Fibroblast of lung (primary cell): ENCODE measurements around the gene SRP19. TPM values are rescaled to one million over a fixed set of nuclear protein-coding genes. Genes with fewer than 3 reads are reported as not detected.

Source experiments
- DNase-seq, 2 donors: peaks; one replicate each; pipeline versions ENCODE4 v3.0.0 to v3.0.0-alpha.2; 2010; ENCODE audit warnings: low read depth in 2 of 2
- H2AFZ ChIP-seq: 2 replicates; pipeline ENCODE4 v1.5.1; 2012; ENCODE audit warnings: low read length, control low read depth, inconsistent platforms
- H3K27ac ChIP-seq: 2 replicates; pipeline ENCODE4 v1.5.1; 2011; ENCODE audit warnings: low read length, control low read depth; ENCODE audit not compliant: insufficient read depth
- H3K27me3 ChIP-seq: 2 replicates; pipeline ENCODE4 v1.5.1; 2011; ENCODE audit warnings: mild to moderate bottlenecking, low read length; ENCODE audit not compliant: control insufficient read depth, insufficient read depth
- H3K36me3 ChIP-seq: 2 replicates; pipeline ENCODE4 v1.5.1; 2011; ENCODE audit warnings: low read length; ENCODE audit not compliant: control insufficient read depth, insufficient read depth
- H3K4me1 ChIP-seq: 2 replicates; pipeline ENCODE4 v1.5.1; 2011; ENCODE audit warnings: low read length; ENCODE audit not compliant: control insufficient read depth, insufficient read depth; ENCODE audit errors: extremely low read depth
- H3K4me2 ChIP-seq: 2 replicates; pipeline ENCODE4 v1.5.1; 2011; ENCODE audit warnings: low read length, control low read depth; ENCODE audit not compliant: insufficient read depth; ENCODE audit errors: extremely low read depth
- H3K4me3 ChIP-seq, 4 experiments: fragments of 200-600 bp in 1 of 4; sonication (generic) in 1 of 4; replicated peaks in 1 of 4; 2 replicates each; pipeline ENCODE4 v1.5.1; 2011 to 2016; ENCODE audit warnings: low read length in 4 of 4, low read depth in 3 of 4, mild to moderate bottlenecking in 3 of 4, control low read depth in 2 of 4, inconsistent platforms in 1 of 4, mixed read lengths in 1 of 4; ENCODE audit not compliant: insufficient read depth in 1 of 4; ENCODE audit errors: control extremely low read depth in 1 of 4
- H3K79me2 ChIP-seq: 2 replicates; pipeline ENCODE4 v1.5.1; 2012; ENCODE audit warnings: mild to moderate bottlenecking, low read length, inconsistent platforms; ENCODE audit not compliant: control insufficient read depth, insufficient read depth
- H3K9ac ChIP-seq: 2 replicates; pipeline ENCODE4 v1.5.1; 2011; ENCODE audit warnings: mild to moderate bottlenecking, low read length, control low read depth; ENCODE audit not compliant: insufficient read depth
- H3K9me3 ChIP-seq: 2 replicates; pipeline ENCODE4 v1.5.1; 2012; ENCODE audit warnings: low read depth, low read length; ENCODE audit not compliant: control insufficient read depth, insufficient read depth
- H4K20me1 ChIP-seq: 2 replicates; pipeline ENCODE4 v1.5.1; 2011; ENCODE audit warnings: low read length; ENCODE audit not compliant: control insufficient read depth, insufficient read depth; ENCODE audit errors: extremely low read depth
- EZH2 ChIP-seq: IDR thresholded peaks from 2 replicates; pipeline ENCODE4 v1.5.1; 2012; ENCODE audit warnings: low read length, control low read depth, mild to moderate bottlenecking; ENCODE audit errors: missing control alignments
- polyA plus RNA-seq, 2 donors: library from polyadenylated mRNA; depleted of rRNA in 1 of 2; stranded (reverse) in 1 of 2; unstranded in 1 of 2; fragments of >200 nt; gene quantifications; 2 replicates each; pipeline ENCODE4 v1.2.1, GENCODE V29; 2011 to 2012; ENCODE audit warnings: missing spikeins in 1 of 2
- total RNA-seq: library from RNA; depleted of rRNA; stranded (reverse); fragments of >200 nt; gene quantifications from 2 replicates; pipeline ENCODE4 v1.2.1, GENCODE V29; 2014
- TF ChIP-seq, protein P1 (sequence below), 2 donors: IDR thresholded peaks in 1 of 2; conservative IDR thresholded peaks in 1 of 2; 1 replicate in 1 of 2; 2 replicates in 1 of 2; pipeline ENCODE4 v1.5.1; 2011 to 2012; ENCODE audit warnings: low read length in 2 of 2, control low read depth in 1 of 2, inconsistent platforms in 1 of 2, low read depth in 1 of 2, mild to moderate bottlenecking in 1 of 2

The SRP19 gene
- total and polyA plus RNA-seq, 2 donors (not counting 1 experiment from before 2014, with no cell fraction given) = 58.5 to 118 TPM

DNA sequence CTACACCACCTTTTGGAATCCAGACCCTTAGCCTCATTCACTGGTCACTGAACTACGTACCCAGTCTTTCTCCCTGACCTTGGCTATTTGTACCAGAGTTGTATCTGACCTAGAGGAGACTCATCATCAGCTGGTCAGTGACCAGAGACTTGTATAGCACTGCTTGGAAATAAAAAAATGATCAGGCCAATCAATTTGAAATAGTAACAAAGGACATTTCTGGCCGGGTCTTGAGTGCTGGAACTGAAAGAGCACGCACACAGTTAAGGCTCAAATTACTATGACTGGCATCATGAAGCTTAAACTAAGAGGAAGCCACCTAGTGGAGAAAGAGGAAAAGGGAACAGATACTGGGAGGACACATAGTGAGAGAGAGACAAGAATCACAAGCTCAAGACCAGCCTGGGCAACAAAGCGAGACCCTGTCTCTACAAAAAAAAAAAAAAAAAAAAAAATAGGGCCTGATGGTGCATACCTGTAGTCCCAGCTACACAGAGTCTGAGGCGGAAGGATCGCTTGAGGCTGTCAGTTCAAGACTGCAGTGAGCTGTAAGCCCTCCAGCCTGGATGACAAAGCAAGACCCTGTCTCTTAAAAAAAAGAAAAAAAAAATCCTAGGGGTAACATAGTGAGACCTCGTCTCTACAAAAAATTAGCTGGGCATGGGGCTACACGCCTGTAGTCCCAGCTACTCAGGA, 12.8 kb upstream of the SRP19 start:
- no peak for TF ChIP-seq EZH2
- TF ChIP-seq, protein P1, sequence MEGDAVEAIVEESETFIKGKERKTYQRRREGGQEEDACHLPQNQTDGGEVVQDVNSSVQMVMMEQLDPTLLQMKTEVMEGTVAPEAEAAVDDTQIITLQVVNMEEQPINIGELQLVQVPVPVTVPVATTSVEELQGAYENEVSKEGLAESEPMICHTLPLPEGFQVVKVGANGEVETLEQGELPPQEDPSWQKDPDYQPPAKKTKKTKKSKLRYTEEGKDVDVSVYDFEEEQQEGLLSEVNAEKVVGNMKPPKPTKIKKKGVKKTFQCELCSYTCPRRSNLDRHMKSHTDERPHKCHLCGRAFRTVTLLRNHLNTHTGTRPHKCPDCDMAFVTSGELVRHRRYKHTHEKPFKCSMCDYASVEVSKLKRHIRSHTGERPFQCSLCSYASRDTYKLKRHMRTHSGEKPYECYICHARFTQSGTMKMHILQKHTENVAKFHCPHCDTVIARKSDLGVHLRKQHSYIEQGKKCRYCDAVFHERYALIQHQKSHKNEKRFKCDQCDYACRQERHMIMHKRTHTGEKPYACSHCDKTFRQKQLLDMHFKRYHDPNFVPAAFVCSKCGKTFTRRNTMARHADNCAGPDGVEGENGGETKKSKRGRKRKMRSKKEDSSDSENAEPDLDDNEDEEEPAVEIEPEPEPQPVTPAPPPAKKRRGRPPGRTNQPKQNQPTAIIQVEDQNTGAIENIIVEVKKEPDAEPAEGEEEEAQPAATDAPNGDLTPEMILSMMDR (conservative IDR thresholded peaks at IDR 0.05 in 1 of 2, IDR thresholded peaks at IDR 0.05 in 1 of 2; ENCODE audit: low read depth in 1 of 2, low read length in 2 of 2) = peak; percentile 66 to 79
- Histone ChIP-seq H3K79me2 (no peaks in the 10 kb centered on the region), H3K27ac (no peak overlapping the region), H3K36me3 (no peaks in the 10 kb centered on the region), H2AFZ (no peak overlapping the region), H3K4me2 (peak overlapping the region; percentile 52), H3K9me3 (no peaks in the 10 kb centered on the region), H3K4me1 (no peaks in the 10 kb centered on the region), H3K27me3 (no peaks in the 10 kb centered on the region), H4K20me1 (no peaks in the 10 kb centered on the region), H3K4me3 (peak overlapping the region in 1 of 4 experiments; percentile 31), H3K9ac (no peak overlapping the region)
- DNase-seq = peak; percentile 72 to 85

DNA sequence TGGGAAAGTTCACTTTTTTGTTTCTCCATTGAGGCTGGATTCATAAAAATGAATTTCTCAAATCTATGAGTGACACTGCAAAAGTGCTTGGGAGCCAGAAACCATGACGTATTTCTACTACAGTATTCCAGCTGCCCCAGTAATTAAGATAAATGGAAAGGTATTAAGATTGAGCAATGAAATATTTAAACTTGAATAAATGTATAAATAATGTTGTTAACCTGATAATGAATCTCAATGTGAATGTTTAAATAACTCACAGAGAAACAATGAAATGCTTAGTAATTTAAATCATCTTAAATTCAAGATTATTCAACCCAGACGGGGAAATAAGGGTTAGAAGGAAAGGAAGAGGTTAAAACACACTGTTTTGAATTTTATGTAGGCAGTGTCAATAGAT, 11.2 kb upstream of the SRP19 start:
- no peaks in the 10 kb centered on the region for H3K4me1 ChIP-seq
- no peak overlapping the region for H3K9ac ChIP-seq
- DNase-seq = no peak
- H3K4me2 ChIP-seq = no peak overlapping the region
- no peak overlapping the region for H2AFZ ChIP-seq
- no peaks in the 10 kb centered on the region for H3K9me3 ChIP-seq
- H3K36me3 ChIP-seq = no peaks in the 10 kb centered on the region
- no peak overlapping the region for H3K4me3 ChIP-seq
- TF ChIP-seq EZH2 = no peak
- TF ChIP-seq, protein P1 (conservative IDR thresholded peaks at IDR 0.05 in 1 of 2, IDR thresholded peaks at IDR 0.05 in 1 of 2; ENCODE audit: low read depth in 1 of 2, low read length in 2 of 2) = no peak
- H4K20me1 ChIP-seq = no peaks in the 10 kb centered on the region
- H3K79me2 ChIP-seq = no peaks in the 10 kb centered on the region
- H3K27me3 ChIP-seq = no peaks in the 10 kb centered on the region
- no peak overlapping the region for H3K27ac ChIP-seq

DNA sequence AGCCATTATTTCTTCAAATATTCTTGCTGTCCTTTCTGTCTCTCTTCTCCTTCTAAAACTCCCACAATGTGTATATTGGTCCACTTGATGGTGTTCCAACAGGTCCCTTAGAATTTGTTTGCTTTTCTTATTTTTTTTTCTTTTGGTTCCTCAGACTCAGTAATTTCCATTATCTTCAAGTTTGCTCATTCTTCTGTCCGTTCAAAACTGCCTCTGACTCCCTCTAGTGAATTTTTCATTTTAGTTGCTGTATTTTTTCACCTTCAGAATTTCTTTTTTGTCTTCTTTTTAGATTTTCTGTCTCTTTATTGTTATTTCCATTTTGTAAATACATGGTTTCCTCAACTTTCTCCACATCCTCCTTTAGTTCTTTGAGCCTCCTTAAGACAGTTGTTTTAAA, 6.4 kb upstream of the SRP19 start:
- Histone ChIP-seq H3K4me3 (no peak overlapping the region), H4K20me1 (no peaks in the 10 kb centered on the region), H2AFZ (no peak overlapping the region), H3K79me2 (no peaks in the 10 kb centered on the region), H3K4me1 (no peaks in the 10 kb centered on the region), H3K27me3 (no peaks in the 10 kb centered on the region), H3K36me3 (no peaks in the 10 kb centered on the region), H3K9ac (no peak overlapping the region), H3K9me3 (no peaks in the 10 kb centered on the region), H3K4me2 (no peak overlapping the region), H3K27ac (no peak overlapping the region)
- TF ChIP-seq, protein P1 (conservative IDR thresholded peaks at IDR 0.05 in 1 of 2, IDR thresholded peaks at IDR 0.05 in 1 of 2; ENCODE audit: low read depth in 1 of 2, low read length in 2 of 2) = no peak
- no peak for TF ChIP-seq EZH2
- no peak for DNase-seq
